Kidney epithelial cell (primary cell): ENCODE measurements around the gene ETV3. TPM values are rescaled to one million over a fixed set of nuclear protein-coding genes. Genes with fewer than 3 reads are reported as not detected.

Experiments
- DNase-seq: peaks from one replicate; pipeline ENCODE4 v3.0.0-alpha.2; 2010; ENCODE audit warnings: low read depth
- H3K27me3 ChIP-seq: 2 replicates; pipeline ENCODE4 v1.6.0; 2011; ENCODE audit warnings: low read length; ENCODE audit not compliant: control insufficient read depth, insufficient read depth
- H3K36me3 ChIP-seq: 2 replicates; pipeline ENCODE4 v1.5.1; 2011; ENCODE audit warnings: low read length; ENCODE audit not compliant: control insufficient read depth, insufficient read depth
- H3K4me3 ChIP-seq: 2 replicates; pipeline ENCODE4 v1.5.1; 2011; ENCODE audit warnings: low read depth, mild to moderate bottlenecking, control low read depth, low read length
- total RNA-seq: library from RNA; depleted of rRNA; stranded (reverse); fragments of >200 nt; gene quantifications from 2 replicates; pipeline ENCODE4 v1.2.3, GENCODE V29; 2015
- TF ChIP-seq, protein P1 (sequence below): IDR thresholded peaks from 2 replicates; pipeline ENCODE4 v1.5.1; 2011; ENCODE audit warnings: mild to moderate bottlenecking, moderate library complexity, low read length, control low read depth, inconsistent platforms; ENCODE audit not compliant: insufficient read depth, poor library complexity, severe bottlenecking

ETV3 gene
- total RNA-seq, 1 donor from 2014 or later = 16.6 TPM

GRCh38 chr1:157151506-157151905, 13.3 kb upstream of the ETV3 start:
- TF ChIP-seq, protein P1, sequence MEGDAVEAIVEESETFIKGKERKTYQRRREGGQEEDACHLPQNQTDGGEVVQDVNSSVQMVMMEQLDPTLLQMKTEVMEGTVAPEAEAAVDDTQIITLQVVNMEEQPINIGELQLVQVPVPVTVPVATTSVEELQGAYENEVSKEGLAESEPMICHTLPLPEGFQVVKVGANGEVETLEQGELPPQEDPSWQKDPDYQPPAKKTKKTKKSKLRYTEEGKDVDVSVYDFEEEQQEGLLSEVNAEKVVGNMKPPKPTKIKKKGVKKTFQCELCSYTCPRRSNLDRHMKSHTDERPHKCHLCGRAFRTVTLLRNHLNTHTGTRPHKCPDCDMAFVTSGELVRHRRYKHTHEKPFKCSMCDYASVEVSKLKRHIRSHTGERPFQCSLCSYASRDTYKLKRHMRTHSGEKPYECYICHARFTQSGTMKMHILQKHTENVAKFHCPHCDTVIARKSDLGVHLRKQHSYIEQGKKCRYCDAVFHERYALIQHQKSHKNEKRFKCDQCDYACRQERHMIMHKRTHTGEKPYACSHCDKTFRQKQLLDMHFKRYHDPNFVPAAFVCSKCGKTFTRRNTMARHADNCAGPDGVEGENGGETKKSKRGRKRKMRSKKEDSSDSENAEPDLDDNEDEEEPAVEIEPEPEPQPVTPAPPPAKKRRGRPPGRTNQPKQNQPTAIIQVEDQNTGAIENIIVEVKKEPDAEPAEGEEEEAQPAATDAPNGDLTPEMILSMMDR = no peak
- H3K4me3 ChIP-seq = no peak overlapping the region
- H3K27me3 ChIP-seq = no peaks in the 10 kb centered on the region
- DNase-seq = no peak
- no peaks in the 10 kb centered on the region for H3K36me3 ChIP-seq

- no peaks in the 10 kb centered on the region for H3K36me3 ChIP-seq
- TF ChIP-seq, protein P1 = no peak
- no peak overlapping the region for H3K4me3 ChIP-seq
- DNase-seq = no peak
- no peaks in the 10 kb centered on the region for H3K27me3 ChIP-seq
These were observed 12.9 kb upstream of the ETV3 start for GRCh38 chr1:157151073-157151472.

- Histone ChIP-seq H3K36me3 (no peaks in the 10 kb centered on the region), H3K4me3 (no peak overlapping the region), H3K27me3 (no peaks in the 10 kb centered on the region)
- no peak for DNase-seq
- TF ChIP-seq, protein P1 = no peak
These were observed 12.4 kb upstream of the ETV3 start for GRCh38 chr1:157150631-157151030.

DNA sequence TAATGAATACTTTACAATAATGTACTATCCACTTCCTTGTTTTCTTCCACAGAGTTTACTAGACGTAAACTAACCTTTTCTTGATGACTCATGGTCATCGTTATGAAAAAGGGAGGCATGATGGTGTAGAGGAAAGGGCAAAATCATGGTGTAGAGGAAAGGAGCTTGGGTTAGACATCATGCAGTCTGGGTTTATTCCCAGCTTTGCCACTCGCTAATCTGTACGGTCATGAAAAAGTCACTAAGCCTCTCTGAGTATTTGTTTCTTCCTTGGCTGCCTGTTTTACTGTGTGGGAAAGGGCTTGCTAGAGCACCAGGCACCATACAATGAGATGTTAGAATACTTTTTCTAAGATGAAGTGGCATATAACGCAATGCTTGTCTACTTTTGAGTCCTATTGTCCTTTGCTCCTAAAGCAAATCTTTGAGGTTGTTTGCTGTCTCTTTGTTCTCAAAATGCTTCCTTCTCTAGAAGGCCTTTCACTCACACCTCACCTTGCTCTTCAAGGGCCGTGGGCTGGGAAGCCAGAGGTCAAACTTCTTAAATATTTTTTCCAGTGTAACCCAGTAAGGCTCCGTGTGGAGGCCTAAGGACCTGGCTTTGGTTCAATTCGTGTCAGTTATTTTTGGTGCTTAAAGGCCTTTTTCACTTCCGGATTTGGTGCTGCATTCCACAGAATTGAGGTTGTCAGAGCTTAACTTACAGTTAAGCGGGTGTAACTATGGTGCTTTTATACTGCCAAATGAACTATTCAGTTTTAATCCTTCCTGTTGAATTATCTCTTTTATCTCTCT, 9.9 kb upstream of the ETV3 start:
- no peaks in the 10 kb centered on the region for H3K27me3 ChIP-seq
- TF ChIP-seq, protein P1 = no peak

DNA sequence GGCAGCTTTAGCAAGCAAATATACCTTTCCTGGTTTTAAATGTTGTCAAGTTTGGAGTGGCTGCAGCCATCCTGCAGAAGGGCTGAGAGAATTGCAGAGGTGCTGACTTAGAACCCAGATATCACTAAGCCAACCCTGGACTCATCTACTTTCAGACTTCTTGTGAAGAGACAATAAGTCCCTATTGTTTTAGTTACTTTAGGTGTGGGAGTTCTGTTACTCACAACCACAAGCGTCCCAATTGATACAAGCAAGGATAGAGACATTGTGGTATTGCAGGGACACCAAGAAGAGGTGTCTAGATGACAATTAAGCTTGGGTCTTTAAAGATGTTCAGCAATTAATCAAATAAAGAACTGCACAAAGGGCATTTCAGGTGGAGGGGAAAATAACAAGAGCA, 8.8 kb upstream of the ETV3 start:
- Histone ChIP-seq H3K4me3 (no peak overlapping the region), H3K27me3 (no peaks in the 10 kb centered on the region), H3K36me3 (no peaks in the 10 kb centered on the region)
- DNase-seq = no peak
- TF ChIP-seq, protein P1 = no peak

More for the DNA sequence above, 9.9 kb upstream of the ETV3 start:
- Histone ChIP-seq H3K4me3 (no peak overlapping the region), H3K36me3 (no peaks in the 10 kb centered on the region)
- no peak for DNase-seq

- Histone ChIP-seq H3K27me3 (no peaks in the 10 kb centered on the region), H3K36me3 (no peaks in the 10 kb centered on the region), H3K4me3 (no peak overlapping the region)
- DNase-seq = no peak
- TF ChIP-seq, protein P1 = no peak
These were observed 8.0 kb upstream of the ETV3 start for GRCh38 chr1:157146244-157146643.
